ENCODE measurements around the gene CNPY1. TPM values are rescaled to one million over a fixed set of nuclear protein-coding genes. Genes with fewer than 3 reads are reported as not detected.

Gene CNPY1
- total RNA-seq, 1 donor from 2014 or later = not detected

GRCh38 chr7:155466142-155466813 lies 80.1 kb downstream of the CNPY1 start:
- intact Hi-C loops (cut with DNase I) = no loop called here
- ATAC-seq = no peak
- no peak for DNase-seq (ENCODE audit: missing footprints)

- DNase-seq (ENCODE audit: missing footprints) (no peak), ATAC-seq (no peak)
- intact Hi-C loops (cut with DNase I) = no loop called here
Measured at GRCh38 chr7:155465761-155466141, 80.6 kb downstream of the CNPY1 start.

- DNase-seq (ENCODE audit: missing footprints) (no peak), ATAC-seq (no peak)
- intact Hi-C loops (cut with DNase I) = no loop called here
Measured at GRCh38 chr7:155464948-155465739, 81.2 kb downstream of the CNPY1 start.

- intact Hi-C loops (cut with DNase I) = no loop called here
- DNase-seq (ENCODE audit: missing footprints) (no peak), ATAC-seq (no peak)
Measured at GRCh38 chr7:155464183-155464582, 82.2 kb downstream of the CNPY1 start.

- ATAC-seq (no peak), DNase-seq (ENCODE audit: missing footprints) (no peak)
- intact Hi-C loops (cut with DNase I) = no loop called here
Measured at GRCh38 chr7:155463114-155463811, 83.1 kb downstream of the CNPY1 start.

- DNase-seq (ENCODE audit: missing footprints) (no peak), ATAC-seq (no peak)
- intact Hi-C loops (cut with DNase I) = no loop called here
Measured at GRCh38 chr7:155462163-155462735, 84.1 kb downstream of the CNPY1 start.

- no peak for ATAC-seq
Measured at GRCh38 chr7:155461631-155462030, 84.7 kb downstream of the CNPY1 start.

GRCh38 chr7:155460926-155461613 lies 85.3 kb downstream of the CNPY1 start:
- DNase-seq (ENCODE audit: missing footprints) (no peak), ATAC-seq (no peak)
- intact Hi-C loops (cut with DNase I) = no loop called here

More at GRCh38 chr7:155461631-155462030, 84.7 kb downstream of the CNPY1 start:
- intact Hi-C loops (cut with DNase I) = no loop called here
- DNase-seq (ENCODE audit: missing footprints) = no peak

GRCh38 chr7:155459700-155460461 lies 86.5 kb downstream of the CNPY1 start:
- ATAC-seq (no peak), DNase-seq (ENCODE audit: missing footprints) (no peak)
- intact Hi-C loops (cut with DNase I) = loop anchor here (10.0 kb wide), 1 partner anchor 55 kb away; no protein-coding TSS in a partner anchor

GRCh38 chr7:155458878-155459699 lies 87.3 kb downstream of the CNPY1 start:
- DNase-seq (ENCODE audit: missing footprints) (no peak), ATAC-seq (no peak)
- intact Hi-C loops (cut with DNase I) = loop anchor here (10.0 kb wide), 1 partner anchor 56 kb away; no protein-coding TSS in a partner anchor

- intact Hi-C loops (cut with DNase I) = loop anchor here (10.0 kb wide), 1 partner anchor 57 kb away; no protein-coding TSS in a partner anchor
- ATAC-seq = no peak
- no peak for DNase-seq (ENCODE audit: missing footprints)
Measured at GRCh38 chr7:155458111-155458877, 88.1 kb downstream of the CNPY1 start, which contains the start of gene EN2. Gene EN2, plus strand, starts transcription at chr7:155458129. Its CDS starts 249 bp downstream, at chr7:155458378.

- intact Hi-C loops (cut with DNase I) = loop anchor here (10.0 kb wide), 1 partner anchor 57 kb away; no protein-coding TSS in a partner anchor
- DNase-seq (ENCODE audit: missing footprints) (no peak), ATAC-seq (peak; percentile 21)
Measured at GRCh38 chr7:155457544-155458110, 88.7 kb downstream of the CNPY1 start.

- ATAC-seq (peak; percentile 90), DNase-seq (ENCODE audit: missing footprints) (peak; percentile 80)
- intact Hi-C loops (cut with DNase I) = loop anchor here (10.0 kb wide), 1 partner anchor 58 kb away; no protein-coding TSS in a partner anchor
Measured at GRCh38 chr7:155456738-155457543, 89.4 kb downstream of the CNPY1 start.

- DNase-seq (ENCODE audit: missing footprints) (no peak), ATAC-seq (no peak)
- intact Hi-C loops (cut with DNase I) = loop anchor here (10.0 kb wide), 1 partner anchor 59 kb away; no protein-coding TSS in a partner anchor
Measured at GRCh38 chr7:155455776-155456737, 90.3 kb downstream of the CNPY1 start.

Data from Right ventricle myocardium inferior (tissue), 1 donor.